GM19438 (cell line): Measurements from ENCODE around the gene SUSD1.
"Not testable (repeated sequence)": the region's sequence is repeated elsewhere in the genome, so short reads cannot be mapped to it uniquely, and the experiment has no call there.

Experiments used
- ATAC-seq: cut with Tn5 transposase; IDR thresholded peaks from one replicate; pipeline ENCODE4 v1.9.1; 2021; ENCODE audit warnings: low read depth; ENCODE audit not compliant: unreplicated experiment

SUSD1 gene

DNA sequence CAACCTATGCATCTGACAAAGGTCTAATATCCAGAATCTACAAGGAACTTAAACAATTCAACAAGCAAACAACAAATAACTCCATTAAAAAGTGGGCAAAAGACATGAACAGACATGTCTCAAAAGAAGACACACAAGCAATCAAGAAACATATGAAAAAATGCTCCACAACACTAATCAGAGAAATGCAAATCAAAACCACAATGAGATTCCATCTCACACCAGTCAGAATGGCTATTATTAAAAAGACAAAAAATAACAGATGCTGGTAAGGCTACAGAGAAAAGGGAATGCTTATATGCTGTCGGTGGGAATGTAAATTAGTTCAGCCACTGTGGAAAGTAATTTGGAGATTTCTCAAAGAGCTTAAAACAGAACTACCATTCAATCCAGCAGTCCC is 41.3 kb downstream of the SUSD1 start:
- not testable (repeated sequence) for ATAC-seq

DNA sequence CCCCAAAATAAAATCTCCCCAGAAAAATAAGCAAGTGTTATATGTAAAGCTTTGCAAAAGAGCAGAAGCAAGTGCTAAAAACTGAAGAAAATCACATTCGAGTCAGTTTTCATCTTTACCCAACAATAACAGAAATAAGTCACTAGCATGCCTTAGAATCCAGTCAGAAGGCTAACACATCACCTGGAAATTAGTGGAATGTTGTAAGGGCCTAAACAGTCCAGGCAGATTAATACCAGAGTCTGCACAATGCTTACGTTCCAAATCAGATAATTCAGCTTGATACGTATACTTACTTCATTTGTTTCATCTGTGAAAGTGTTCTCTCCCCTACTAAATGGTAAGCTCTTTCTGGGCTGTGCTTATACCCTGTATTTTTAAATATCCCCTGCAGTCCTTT is 42.7 kb downstream of the SUSD1 start:
- ATAC-seq, result no peak

DNA sequence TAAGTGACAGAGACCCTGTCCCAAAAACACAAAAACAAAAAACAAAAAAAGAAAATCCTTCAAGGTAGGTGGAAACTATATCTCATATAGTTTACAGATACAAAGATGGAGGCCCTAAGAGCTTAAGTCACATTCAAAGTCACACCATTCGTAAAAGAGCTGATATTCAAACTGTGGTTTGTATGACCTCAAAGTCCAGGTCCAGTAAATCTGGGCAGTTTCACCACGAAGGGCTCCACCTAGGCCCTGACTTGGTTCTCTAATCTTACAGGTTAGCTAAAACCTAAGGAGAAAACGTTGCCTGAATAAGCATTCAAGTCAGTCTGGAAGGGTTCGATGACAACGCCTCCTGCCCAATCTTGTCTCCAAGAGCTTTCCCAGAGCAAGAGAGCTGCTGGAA is 44.1 kb downstream of the SUSD1 start:
- no peak for ATAC-seq

DNA sequence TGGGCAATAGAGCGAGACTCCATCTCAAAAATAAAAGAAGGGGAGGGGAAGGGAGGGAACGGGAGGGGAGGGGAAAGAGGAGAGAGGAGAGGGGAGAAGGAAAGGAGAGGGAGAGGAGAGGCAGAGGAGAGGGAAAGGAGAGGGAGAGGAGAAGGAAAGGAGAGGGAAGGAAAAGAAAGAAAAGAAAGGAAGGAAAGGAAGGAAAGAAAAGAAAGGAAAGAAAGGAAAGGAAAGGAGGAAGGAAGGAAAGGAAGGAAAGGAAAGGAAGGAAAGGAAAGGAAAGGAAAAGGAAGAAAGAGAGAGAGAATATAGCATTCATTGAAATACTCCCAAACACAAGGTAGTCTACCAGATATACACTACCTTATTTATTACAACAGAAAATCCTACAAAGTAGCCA is 44.8 kb downstream of the SUSD1 start:
- ATAC-seq, result no peak

DNA sequence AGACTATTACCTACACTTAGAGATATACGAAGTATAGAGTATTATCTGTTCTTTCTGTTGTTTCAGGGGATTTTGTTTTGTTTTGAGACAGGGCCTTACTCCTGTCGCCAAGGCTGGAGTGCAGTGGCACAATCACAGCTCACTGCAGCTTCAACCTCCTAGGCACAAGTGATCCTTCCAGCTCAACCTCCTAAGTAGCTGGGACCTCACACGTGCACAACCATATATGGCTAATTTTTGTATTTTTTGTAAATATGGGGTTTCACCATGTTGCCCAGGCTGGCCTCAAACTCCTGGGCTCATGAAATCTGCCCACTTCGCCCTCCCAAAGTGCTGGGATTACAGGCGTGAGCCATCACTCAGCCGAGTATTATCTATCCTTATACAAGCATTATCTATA is 45.9 kb downstream of the SUSD1 start:
- no peak for ATAC-seq

DNA sequence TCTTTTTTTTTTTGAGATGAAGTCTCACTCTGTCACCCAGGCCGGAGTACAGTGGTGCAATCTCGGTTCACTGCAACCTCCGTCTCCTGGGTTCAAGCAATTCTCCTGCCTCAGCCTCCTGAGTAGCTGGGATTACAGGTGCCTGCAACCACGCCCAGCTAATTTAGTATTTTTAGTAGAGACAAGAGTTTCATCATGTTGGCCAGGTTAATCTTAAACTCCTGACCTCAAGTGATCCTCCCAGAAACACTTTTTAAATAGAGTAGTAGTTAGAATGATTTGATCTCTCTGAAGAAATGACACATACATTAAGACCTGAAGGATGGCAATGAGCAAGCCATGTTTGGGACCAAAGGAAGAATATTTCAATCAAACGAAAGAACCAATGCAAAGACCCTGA is 46.7 kb downstream of the SUSD1 start:
- peak; percentile 49 for ATAC-seq

DNA sequence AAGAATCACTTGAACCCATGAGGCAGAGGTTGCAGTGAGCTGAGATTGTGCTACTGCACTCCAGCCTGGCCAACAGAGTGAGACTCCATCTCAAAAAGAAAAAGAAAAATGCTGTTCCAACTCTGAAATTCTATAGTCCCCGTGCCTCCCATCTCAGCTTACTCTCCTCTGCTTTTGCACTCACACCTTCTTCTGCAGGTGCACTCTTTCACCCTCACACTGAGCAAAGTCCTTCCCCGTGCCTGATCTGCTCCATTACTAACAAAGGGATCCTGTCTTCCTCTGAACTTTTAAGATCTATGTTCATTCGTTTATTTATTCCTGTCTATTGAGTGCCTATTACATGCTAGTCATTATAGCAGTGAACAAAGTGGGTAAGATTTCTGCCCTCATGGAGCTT is 47.8 kb downstream of the SUSD1 start:
- no peak for ATAC-seq

DNA sequence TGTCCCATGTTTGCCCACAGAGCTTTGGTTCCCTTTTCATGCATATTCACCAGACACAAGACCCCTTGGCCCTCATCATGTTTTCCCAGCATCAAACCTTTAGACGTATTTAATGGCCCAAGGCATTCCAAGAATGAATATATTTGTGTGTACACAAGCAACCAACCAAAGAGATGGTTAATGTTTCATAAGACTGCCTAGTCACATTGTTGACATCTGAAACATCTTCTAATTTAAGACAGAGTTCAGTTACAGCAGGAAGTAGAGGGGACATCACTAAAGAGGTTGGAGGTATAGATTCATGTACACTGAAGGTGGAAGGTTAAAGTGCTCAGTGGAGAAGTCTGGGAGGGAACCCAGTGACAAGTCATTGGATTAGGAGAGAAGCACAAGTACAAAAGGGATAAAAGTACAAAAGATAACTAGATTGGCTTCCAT is 49.1 kb downstream of the SUSD1 start:
- peak; percentile 76 for ATAC-seq

DNA sequence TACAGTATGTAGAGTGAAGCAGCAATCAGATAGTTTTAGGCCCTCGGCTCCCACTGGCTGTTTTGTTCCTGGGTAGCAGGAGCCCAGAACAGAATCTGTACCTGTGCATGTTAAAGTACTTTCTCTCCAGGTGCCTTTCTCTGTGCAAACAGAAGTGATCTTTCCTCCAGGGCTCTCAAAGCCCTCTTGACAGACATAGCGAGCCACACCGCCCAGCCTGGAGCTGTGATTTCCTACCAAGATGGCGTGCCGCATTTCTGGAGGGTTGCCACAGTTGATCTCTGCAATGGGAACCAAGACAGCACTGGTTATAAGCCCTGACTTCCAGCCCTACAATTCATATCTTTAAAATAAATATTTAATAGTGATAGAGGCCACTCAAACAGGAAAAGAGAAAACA is 50.9 kb downstream of the SUSD1 start:
- no peak for ATAC-seq

DNA sequence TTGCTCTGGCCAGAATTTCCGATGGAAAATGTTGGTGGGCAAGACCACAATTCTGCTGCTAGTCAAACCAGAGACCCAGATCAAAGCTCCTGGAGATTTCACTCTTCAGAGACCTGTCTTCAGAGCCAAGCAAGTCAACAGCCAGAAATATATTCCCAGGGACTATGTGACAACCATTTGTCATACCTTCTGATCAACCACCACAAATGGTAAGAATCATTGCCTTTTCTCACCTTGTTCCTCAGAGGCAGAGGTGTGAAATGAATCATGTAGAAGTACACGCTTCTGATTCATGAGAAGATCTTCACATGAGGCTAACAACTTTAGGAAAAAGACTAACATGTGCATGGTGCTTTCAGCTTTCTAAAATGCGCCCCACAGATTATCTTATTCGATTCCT is 53.5 kb downstream of the SUSD1 start:
- no peak for ATAC-seq

DNA sequence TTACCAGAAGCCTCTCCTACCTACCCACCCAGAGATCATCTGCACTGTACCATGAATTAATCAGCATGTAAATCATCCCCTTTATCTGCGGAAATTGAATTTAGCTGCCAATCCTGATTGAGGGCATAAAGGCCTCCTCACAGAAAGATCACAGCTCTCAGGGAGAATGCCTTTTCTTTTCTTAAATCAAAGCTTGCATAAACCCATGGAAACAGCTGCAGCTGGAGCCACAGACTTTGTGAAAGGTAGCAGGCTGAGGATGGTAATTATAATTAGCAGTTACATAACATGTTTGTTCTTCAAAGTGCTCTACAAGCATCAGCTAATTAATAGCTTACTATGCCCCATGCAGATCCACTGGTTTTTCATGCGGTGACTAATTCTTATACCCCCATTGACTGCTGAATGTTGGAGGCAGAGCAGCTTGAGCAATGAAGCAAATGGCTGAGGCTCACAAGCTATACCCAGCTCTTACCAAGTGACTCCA is 54.6 kb downstream of the SUSD1 start:
- ATAC-seq, result no peak

DNA sequence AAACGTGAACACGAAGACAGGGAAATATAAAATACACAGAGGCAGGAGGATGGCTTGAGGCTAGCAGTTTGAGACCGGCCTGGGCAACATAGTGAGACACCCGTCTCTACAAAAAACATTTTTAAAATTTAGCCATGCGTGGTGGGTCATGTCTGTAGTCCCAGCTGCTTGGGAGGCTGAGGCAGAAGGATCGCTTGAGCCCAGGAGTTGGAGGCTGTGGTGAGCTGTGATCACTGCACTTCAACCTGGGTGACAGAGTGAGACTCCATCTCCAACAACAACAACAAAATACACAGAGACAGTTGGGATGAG is 55.1 kb downstream of the SUSD1 start:
- ATAC-seq, result no peak

DNA sequence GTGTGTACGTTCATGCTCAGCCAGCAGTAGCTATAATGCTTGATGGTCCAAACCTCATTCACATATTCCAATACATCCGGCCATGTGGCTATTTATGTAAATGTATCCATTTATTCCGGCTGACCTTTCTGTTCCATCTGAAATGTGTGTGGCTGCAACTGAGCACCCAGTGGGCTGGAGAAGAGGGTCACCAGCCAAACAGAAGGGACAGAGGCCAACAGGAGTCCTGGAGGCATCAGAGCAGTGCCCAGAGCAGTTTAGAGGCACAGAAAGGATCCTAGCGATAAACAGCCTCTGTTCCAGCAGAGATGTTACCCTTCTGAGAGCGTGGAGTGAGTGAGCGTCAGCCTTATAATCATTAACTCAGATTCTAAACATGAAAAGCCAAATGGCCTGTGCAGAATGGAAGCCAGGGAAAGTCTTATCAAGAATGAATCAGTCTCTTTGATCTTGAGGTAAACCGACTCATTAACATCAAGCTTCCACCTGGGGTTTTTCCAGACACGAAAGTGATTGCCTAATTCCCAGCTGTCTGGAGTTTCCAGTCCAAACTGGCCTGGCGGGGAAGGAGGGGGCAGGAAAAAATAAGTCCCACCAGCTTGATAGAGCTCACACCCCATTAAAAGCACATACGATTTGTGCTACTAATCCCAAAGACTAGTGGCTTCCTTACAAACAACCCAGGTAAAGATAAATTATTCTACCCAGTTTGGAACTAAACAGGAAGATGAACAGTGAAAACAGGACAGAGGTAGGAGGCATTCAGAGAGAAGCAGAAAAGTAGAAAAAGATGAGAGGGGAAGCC is 55.7 kb downstream of the SUSD1 start:
- ATAC-seq, result no peak

DNA sequence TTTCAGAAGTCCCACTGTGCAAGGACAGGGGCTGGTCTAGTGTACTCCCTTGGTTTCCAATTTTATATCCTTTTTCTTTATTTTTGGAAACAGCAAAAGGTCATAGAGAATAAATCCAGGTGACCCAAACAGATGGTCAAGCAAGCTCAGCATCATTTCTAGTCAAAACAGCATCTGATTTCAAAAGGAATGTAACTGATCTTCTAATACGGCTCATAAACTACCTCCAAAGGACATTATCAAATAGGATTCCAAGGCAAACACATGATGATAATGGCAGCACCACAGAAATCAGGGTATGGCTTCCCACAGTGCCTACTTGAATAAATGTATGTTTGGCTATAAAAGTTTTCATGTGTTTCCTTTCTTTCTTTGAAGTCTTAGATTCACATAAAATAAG is 57.1 kb downstream of the SUSD1 start:
- no peak for ATAC-seq

DNA sequence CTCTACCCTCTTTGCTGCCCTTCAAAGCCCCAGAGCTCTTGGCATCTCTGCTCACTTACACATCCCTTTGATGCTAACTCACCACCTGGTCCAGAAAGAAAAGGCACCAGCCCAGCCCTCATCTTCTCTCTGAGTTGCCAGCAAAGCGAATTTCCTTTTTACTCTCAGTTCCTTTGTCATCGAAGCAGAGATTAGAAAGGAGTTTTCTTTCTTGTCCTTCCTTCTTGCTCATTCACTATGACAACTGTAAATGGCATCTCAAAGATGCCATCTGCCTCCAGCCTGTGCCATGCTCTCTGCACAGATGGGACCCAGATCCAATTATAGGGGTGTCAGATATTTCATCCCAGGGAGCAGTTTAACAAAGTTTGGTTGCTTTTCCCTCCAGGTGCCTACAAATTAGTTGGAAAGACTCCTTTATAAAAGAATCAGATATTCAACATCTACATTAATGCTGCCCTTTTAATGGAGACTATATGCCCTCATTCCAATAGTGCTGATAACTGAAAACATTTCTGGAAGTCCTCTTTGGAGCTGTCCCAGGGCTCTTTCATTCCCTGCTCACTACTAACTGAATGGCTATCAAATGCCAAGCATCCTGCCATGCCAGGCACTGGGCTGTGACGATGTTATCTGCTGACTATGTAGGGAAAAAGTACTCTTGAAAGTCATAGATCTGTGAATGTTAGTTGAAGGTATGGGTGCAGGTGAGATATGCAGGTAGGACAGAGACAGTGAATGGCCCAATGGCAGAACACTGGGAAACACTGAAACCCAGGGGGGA is 58.9 kb downstream of the SUSD1 start:
- ATAC-seq, result no peak

DNA sequence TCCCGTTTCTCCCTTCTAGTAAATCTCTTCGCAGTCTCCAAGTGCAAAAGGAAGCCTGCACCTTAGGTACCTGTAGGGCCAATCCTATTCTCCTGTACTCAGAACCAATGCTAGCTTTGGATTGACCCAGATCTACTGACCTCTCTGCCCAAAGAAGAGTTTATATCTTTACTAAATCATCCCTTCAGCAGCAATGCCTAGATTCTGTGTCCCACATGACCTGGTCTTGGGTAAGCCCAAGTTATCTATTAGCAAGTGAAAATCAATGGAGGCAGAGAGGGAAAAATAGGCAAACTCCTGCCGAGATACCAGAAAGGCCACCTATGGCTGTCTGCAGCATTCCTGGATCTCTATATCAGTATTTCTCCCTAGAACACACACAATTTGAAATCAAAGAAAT is 60.0 kb downstream of the SUSD1 start:
- no peak for ATAC-seq

DNA sequence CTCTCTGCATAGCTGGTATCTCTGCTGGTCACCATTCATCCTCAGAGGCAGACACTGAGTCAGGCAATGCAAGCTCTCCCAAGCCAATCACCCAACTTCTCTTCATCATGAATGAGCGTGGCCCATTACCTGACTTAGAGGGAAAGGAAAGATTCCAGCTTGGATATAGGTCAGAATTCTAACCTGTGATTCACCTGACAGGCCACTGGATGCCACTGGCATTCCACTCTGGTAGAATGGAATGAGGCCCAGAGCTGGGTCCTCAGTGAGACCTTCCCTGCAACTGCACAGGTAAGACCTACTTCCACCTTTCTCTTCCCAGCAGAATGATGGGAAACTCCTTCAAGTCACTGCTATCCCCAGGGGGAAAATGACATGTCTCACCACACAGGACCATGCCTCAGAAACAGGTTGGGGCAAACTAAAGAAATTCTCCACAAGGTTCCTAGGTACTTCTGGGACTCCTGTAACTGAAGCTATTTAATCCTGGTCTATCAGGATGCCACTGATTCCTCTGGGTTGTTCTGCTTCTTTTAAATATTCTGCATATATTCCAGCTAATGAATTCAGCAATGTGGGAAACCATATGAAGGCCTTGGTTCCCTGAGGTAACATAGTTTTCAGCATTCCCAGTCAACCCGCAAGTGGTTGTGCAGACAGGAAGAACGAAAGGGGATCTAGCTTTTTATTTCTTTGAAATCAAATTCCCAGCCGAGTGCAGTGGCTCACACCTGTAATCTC is 62.0 kb downstream of the SUSD1 start:
- no peak for ATAC-seq

DNA sequence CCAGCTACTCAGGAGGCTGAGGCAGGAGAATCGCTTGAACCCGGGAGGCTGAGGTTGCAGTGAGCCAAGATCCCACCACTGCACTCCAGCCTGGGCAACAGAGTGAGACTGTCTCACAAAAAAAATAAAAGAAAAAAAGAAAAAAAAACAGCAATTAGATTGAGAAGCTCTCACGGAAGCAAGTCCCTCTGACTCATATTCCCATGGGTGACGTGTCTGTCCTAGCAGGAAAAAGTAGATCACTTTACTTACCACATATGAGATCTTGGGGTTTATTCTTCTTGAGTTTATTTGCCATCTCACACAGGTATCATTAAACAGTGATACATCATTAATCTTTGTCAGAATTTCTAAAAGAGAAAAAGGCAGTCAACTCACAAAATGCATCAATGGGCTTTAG is 62.6 kb downstream of the SUSD1 start:
- no peak for ATAC-seq

DNA sequence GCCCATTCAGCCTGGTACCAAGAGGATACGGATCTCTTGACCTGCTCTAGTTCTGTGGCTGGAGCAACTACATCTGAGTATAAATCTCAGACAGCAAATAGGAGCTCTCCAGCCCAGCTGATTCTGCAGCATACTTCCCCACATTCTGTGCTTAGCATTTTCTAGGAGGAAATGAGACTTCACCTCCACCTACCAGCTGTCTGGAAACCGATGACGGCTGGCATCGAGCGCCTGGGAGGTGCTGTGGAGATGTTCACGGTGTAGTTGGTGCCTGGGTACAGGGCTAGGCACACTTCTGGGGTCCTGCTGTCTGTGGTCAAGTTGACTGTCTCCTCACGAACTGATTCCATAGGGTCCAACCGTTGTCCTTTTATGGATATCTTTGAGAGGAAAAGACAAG is 63.6 kb downstream of the SUSD1 start:
- ATAC-seq, result no peak

DNA sequence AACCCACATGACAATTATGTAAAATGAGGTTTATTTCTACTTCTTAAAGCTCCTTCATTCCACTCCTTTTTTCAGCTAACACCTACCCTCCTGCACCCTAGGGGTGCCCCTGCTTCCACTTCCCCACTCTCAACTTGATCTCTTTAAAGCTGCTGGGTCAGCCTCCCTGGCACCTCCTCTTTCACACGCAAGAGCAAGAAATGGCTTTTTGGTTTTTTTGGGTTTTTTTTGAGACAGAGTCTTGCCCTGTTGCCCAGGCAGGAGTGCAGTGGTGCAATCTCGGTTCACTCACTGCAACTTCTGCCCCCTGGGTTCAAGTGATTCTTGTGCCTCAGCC is 64.4 kb downstream of the SUSD1 start:
- ATAC-seq, result no peak

DNA sequence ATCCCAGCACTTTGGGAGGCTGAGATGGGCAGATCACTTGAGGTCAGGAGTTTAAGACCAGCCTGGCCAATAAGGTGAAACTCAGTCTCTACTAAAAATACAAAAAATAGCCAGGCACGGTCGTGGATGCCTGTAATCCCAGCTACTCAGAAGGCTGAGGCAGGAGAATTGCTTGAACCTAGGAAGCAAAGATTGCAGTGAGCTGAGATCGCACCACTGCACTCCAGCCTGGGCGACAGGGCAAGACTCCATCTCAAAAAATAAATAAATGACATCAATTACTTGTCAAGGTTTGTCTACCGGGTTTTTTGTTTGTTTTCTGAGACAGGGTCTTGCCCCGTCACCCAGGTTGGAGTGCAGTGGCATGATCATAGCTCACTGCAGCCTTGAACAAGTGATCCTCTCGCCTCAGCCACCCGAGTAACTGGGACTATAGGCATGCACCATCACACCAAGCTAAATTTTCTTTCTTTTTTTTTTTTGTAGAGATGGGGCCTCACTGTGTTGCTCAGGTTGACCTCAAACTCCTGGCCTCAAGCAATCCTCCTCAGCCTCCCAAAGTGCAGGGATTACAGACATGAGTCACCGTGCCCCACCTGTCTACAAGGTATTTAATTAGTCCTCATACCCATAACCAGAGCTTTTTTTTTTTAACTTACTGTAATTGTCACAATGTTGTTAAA is 64.9 kb downstream of the SUSD1 start:
- no peak for ATAC-seq
